K562 (cell line): ENCODE measurements around the gene TPD52L1. TPM values are rescaled to one million over a fixed set of nuclear protein-coding genes. Genes with fewer than 3 reads are reported as not detected.

Experiments
- ATAC-seq: fragments of 200-7000 bp; cut with Tn5 transposase; 3 replicates; pipeline ENCODE4 v1.9.1; 2020; ENCODE audit warnings: moderate library complexity
- BruUV-seq: library from RNA; stranded (reverse); fragments of 400-500 nt; replicated peaks from 2 replicates; lab custom pipeline; 2021; lab: Mats Ljungman, UMichigan
- CTCF ChIA-PET: fragments of 300-600 bp; formaldehyde crosslinking; extraction: SDS; loops from one replicate; lab custom pipeline; 2021; ENCODE audit warnings: low intra/inter-chr PET ratio; lab: Yijun Ruan, JAX
- POLR2A ChIA-PET: fragments of 300-600, 350-650 bp; sonication (Branson Sonifier 250); formaldehyde crosslinking; extraction: SDS; loops from one replicate; lab custom pipeline; 2021; ENCODE audit warnings: antibody characterized with exemption, inconsistent platforms; lab: Yijun Ruan, JAX
- DNase-seq, 4 experiments: peaks; one replicate each; pipeline versions ENCODE4 v3.0.0 to v3.0.0-alpha.2; 2011 to 2018; ENCODE audit warnings: low spot score in 3 of 4, mixed read lengths in 3 of 4; ENCODE audit errors: extremely low read depth in 1 of 4
- FAIRE-seq: peaks from 2 replicates; lab custom pipeline; 2011; peaks lifted over from hg19 to GRCh38; lab: Jason Lieb, UNC
- H2AFZ ChIP-seq: 2 replicates; pipeline ENCODE4 v1.6.0; 2011; ENCODE audit warnings: low read depth, low read length, control low read depth, inconsistent platforms
- H3K27ac ChIP-seq: fragments of 200-600 bp; 3 replicates; pipeline ENCODE4 v1.8.0; 2011; ENCODE audit warnings: low read depth, mild to moderate bottlenecking, control low read depth, inconsistent platforms, low read length, moderate library complexity, mixed read lengths; ENCODE audit errors: extremely low read depth
- H3K27me3 ChIP-seq, 2 experiments: fragments of 300-600 bp in 1 of 2; 2 replicates in 1 of 2; 3 replicates in 1 of 2; pipeline versions ENCODE4 v1.6.0 to v1.8.0; 2011; ENCODE audit warnings: inconsistent platforms in 2 of 2, low read length in 2 of 2, mild to moderate bottlenecking in 1 of 2, mixed read lengths in 1 of 2, moderate library complexity in 1 of 2; ENCODE audit not compliant: control insufficient read depth in 2 of 2, insufficient read depth in 2 of 2
- H3K36me3 ChIP-seq: fragments of 300-600 bp; 3 replicates; pipeline ENCODE4 v1.8.0; 2011; ENCODE audit warnings: mild to moderate bottlenecking, low read length, inconsistent platforms; ENCODE audit not compliant: control insufficient read depth, insufficient read depth
- H3K4me1 ChIP-seq, 2 experiments: fragments of 200-600 bp in 1 of 2; replicated peaks in 1 of 2; 2 replicates in 1 of 2; 3 replicates in 1 of 2; pipeline versions ENCODE4 v1.5.1 to v1.8.0; 2011; ENCODE audit warnings: inconsistent platforms in 2 of 2, low read length in 2 of 2, mild to moderate bottlenecking in 1 of 2, mixed read lengths in 1 of 2, moderate library complexity in 1 of 2; ENCODE audit not compliant: control insufficient read depth in 2 of 2, insufficient read depth in 2 of 2
- H3K4me2 ChIP-seq: 2 replicates; pipeline ENCODE4 v1.6.1; 2011; ENCODE audit warnings: low read length, control low read depth, inconsistent platforms, mixed read lengths; ENCODE audit not compliant: insufficient read depth
- H3K4me3 ChIP-seq: fragments of 200-600 bp; sonication (generic), shearing (Covaris generic); 2 replicates; pipeline ENCODE4 v1.5.1; 2016; ENCODE audit warnings: control low read depth, inconsistent platforms
- H3K79me2 ChIP-seq: fragments of 200-600 bp; 3 replicates; pipeline ENCODE4 v1.8.0; 2011; ENCODE audit warnings: low read length, inconsistent platforms; ENCODE audit not compliant: control insufficient read depth, insufficient read depth
- H3K9ac ChIP-seq, 2 experiments: 2 replicates each; pipeline versions ENCODE4 v1.6.0 to v1.6.1; 2011; ENCODE audit warnings: low read depth in 2 of 2, low read length in 2 of 2, control low read depth in 1 of 2, inconsistent platforms in 1 of 2, mild to moderate bottlenecking in 1 of 2, mixed read lengths in 1 of 2; ENCODE audit not compliant: insufficient read depth in 1 of 2
- H3K9me1 ChIP-seq: one replicate; pipeline ENCODE4 v1.6.0; 2011; ENCODE audit warnings: inconsistent platforms, mild to moderate bottlenecking, low read length, moderate library complexity; ENCODE audit not compliant: control insufficient read depth, insufficient read depth
- H3K9me3 ChIP-seq: replicated peaks from 2 replicates; pipeline ENCODE4 v1.5.1; 2011; ENCODE audit warnings: low read depth, low read length, inconsistent platforms; ENCODE audit not compliant: control insufficient read depth, insufficient read depth
- H4K20me1 ChIP-seq: replicated peaks from 2 replicates; pipeline ENCODE4 v1.6.1; 2011; ENCODE audit warnings: low read length, inconsistent platforms, mixed read lengths; ENCODE audit not compliant: control insufficient read depth, insufficient read depth
- ARID2 ChIP-seq: fragments of 450-650 bp; IDR thresholded peaks from 2 replicates; pipeline ENCODE4 v1.6.1; 2017; ENCODE audit warnings: antibody characterized with exemption, mild to moderate bottlenecking
- CBX3 ChIP-seq, 2 experiments: IDR thresholded peaks; 1 replicate in 1 of 2; 2 replicates in 1 of 2; pipeline ENCODE4 v1.6.1; 2012; ENCODE audit warnings: inconsistent platforms in 2 of 2, low read length in 2 of 2, borderline replicate concordance in 1 of 2, control low read depth in 1 of 2
- CEBPG ChIP-seq, 3 experiments: fragments of 200-800 bp in 1 of 3; sonication (Bioruptor generic) in 1 of 3; sonication (generic) in 1 of 3; formaldehyde crosslinking in 1 of 3; IDR thresholded peaks in 2 of 3; conservative IDR thresholded peaks in 1 of 3; 2 replicates each; pipeline versions ENCODE4 v1.6.1 to v1.8.0; 2016 to 2022; ENCODE audit warnings: missing compliant biosample characterization in 2 of 3, missing genetic modification characterization in 2 of 3, mild to moderate bottlenecking in 1 of 3, missing genetic modification reagents in 1 of 3
- EP300 ChIP-seq: IDR thresholded peaks from 2 replicates; pipeline ENCODE4 v1.6.1; 2012; ENCODE audit warnings: low read length, improper control_type of control experiment
- HEY1 ChIP-seq: fragments of 250-450 bp; sonication (Bioruptor Pico); IDR thresholded peaks from 2 replicates; pipeline ENCODE4 v1.5.0; 2020; ENCODE audit warnings: mild to moderate bottlenecking, moderate library complexity, borderline replicate concordance
- HOXB6 ChIP-seq: fragments of 250-450 bp; sonication (Bioruptor Pico); IDR thresholded peaks from 2 replicates; pipeline ENCODE4 v1.5.1; 2022; ENCODE audit warnings: mild to moderate bottlenecking, borderline replicate concordance
- MAFF ChIP-seq: IDR thresholded peaks from 2 replicates; pipeline ENCODE4 v1.6.1; 2012; ENCODE audit warnings: low read length, improper control_type of control experiment
- MCM3 ChIP-seq: fragments of 450-650 bp; IDR thresholded peaks from 2 replicates; pipeline ENCODE4 v1.6.1; 2016
- MEF2A ChIP-seq: IDR thresholded peaks from 2 replicates; pipeline ENCODE4 v1.6.1; 2011; ENCODE audit warnings: low read depth, mild to moderate bottlenecking, low read length, moderate library complexity; ENCODE audit not compliant: control insufficient read depth
- MIER1 ChIP-seq: fragments of 450-650 bp; IDR thresholded peaks from 2 replicates; pipeline ENCODE4 v1.6.1; 2016; ENCODE audit warnings: antibody characterized with exemption, mild to moderate bottlenecking, low read depth
- PCBP1 ChIP-seq: fragments of 200-400 bp; formaldehyde crosslinking; IDR thresholded peaks from 2 replicates; pipeline ENCODE4 v1.6.1; 2018; ENCODE audit warnings: mild to moderate bottlenecking, low read depth, low read length; ENCODE audit not compliant: poor library complexity, severe bottlenecking
- SIX5 ChIP-seq, 2 experiments: IDR thresholded peaks; 2 replicates each; pipeline ENCODE4 v1.6.1; 2011; ENCODE audit warnings: low read length in 2 of 2, borderline replicate concordance in 1 of 2, low read depth in 1 of 2, mild to moderate bottlenecking in 1 of 2, moderate library complexity in 1 of 2; ENCODE audit not compliant: insufficient read depth in 1 of 2
- SMARCB1 ChIP-seq: IDR thresholded peaks from 2 replicates; pipeline ENCODE4 v1.6.1; 2011; ENCODE audit warnings: improper control_type of control experiment, low read depth; ENCODE audit not compliant: insufficient read length
- TCF7 ChIP-seq: sonication (generic); IDR thresholded peaks from 2 replicates; pipeline ENCODE4 v1.6.1; 2016; ENCODE audit warnings: antibody characterized with exemption, borderline replicate concordance
- USF2 ChIP-seq: sonication (generic); formaldehyde crosslinking; IDR thresholded peaks from 2 replicates; pipeline ENCODE4 v1.5.0; 2020; ENCODE audit warnings: missing genetic modification reagents
- ZKSCAN1 ChIP-seq: fragments of 150-350 bp; IDR thresholded peaks from 2 replicates; pipeline ENCODE4 v1.6.1; 2016; ENCODE audit warnings: low read depth, low read length
- ZNF174 ChIP-seq: fragments of 250-450 bp; sonication (Bioruptor Pico); IDR thresholded peaks from 2 replicates; pipeline ENCODE4 v1.4.0; 2020; ENCODE audit warnings: mild to moderate bottlenecking
- ZNF282 ChIP-seq: sonication (generic); formaldehyde crosslinking; IDR thresholded peaks from 2 replicates; pipeline ENCODE4 v1.8.1; 2023; ENCODE audit warnings: missing genetic modification reagents
- ZNF316 ChIP-seq: fragments of 450-650 bp; IDR thresholded peaks from 2 replicates; pipeline ENCODE4 v1.6.1; 2016
- WGBS: fragments of 100-300 bp; shearing (Covaris generic); methylation state at CpG from one replicate; pipeline ENCODE4 v1.1.6; 2016; ENCODE audit warnings: low coverage, mixed read lengths; ENCODE audit not compliant: insufficient coverage; ENCODE audit errors: missing lambda C conversion rate; 5-methylcytosine and 5-hydroxymethylcytosine counted together
- in situ Hi-C: fragments of 300-500 bp; cut with MboI; formaldehyde crosslinking; loops from 4 replicates; pipeline ENCODE4 v1.15.0; 2018; ENCODE audit warnings: inconsistent platforms, mixed read lengths
- intact Hi-C: fragments of 100-400 bp; cut with micrococcal nuclease; formaldehyde crosslinking; loops from 2 replicates; pipeline ENCODE4 v1.14.2; 2022
- polyA plus RNA-seq, 8 experiments: library from polyadenylated mRNA; depleted of rRNA in 4 of 8; stranded (reverse) in 5 of 8; unstranded in 3 of 8; fragments of >200 nt; fragmentation: Nextera tagmentation in 2 of 8; fragmentation: Illumina TruSeq in 1 of 8; extraction: Ambion mirVana in 2 of 8; extraction: Trizol in 1 of 8; gene quantifications; 2 replicates each; pipeline versions ENCODE4 v1.2.1 to v1.2.3, GENCODE V29; 2011 to 2014; ENCODE audit warnings: inconsistent platforms in 1 of 8, missing spikeins in 1 of 8
- total RNA-seq, 7 experiments: library from RNA; depleted of rRNA in 6 of 7; stranded (reverse); fragments of >200 nt in 6 of 7; fragmentation: Illumina TruSeq in 2 of 7; extraction: Trizol in 2 of 7; gene quantifications; 2 replicates each; pipeline versions ENCODE4 v1.2.1 to v1.2.3, GENCODE V29; 2011 to 2021; ENCODE audit warnings: low replicate concordance in 1 of 7

TPD52L1 gene
- total and polyA plus RNA-seq, 9 of the 15 experiments (the other 6 are each of a cell fraction or from before 2014, with no cell fraction given), result 12.9 to 149 (median 75.7) TPM

DNA sequence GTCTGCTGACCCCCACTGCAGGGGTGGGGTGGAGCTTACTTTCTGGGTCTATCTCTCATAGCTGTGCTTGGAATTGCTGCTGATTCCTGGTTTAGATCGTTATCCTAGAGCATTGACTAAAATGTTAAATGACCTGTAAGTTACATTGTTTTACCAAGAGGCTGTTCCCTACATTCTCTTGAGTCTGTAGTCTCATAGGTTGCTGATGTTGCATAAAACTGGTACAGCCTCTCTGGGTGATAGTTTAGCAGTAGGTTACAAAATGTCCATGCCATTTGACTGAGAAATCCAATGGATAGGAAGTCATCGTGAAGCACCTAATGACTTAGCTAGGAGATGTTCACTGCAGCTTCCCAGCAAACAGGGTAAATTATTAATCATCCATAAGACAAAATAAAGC lies 62.4 kb downstream of the TPD52L1 start:
- Histone ChIP-seq H3K27me3 (no peaks in the 10 kb centered on the region), H3K4me2 (no peak overlapping the region), H3K9ac (no peak overlapping the region), H3K27ac (no peak overlapping the region), H3K4me3 (no peak overlapping the region), H2AFZ (no peak overlapping the region), H3K36me3 (no peaks in the 10 kb centered on the region; the same call in 2 of the 3 replicates), H3K79me2 (no peaks in the 10 kb centered on the region), H3K9me3 (no peaks in the 10 kb centered on the region), H3K9me1 (no peaks in the 10 kb centered on the region), H3K4me1 (no peaks in the 10 kb centered on the region), H4K20me1 (no peaks in the 10 kb centered on the region)
- no peak for ATAC-seq
- CTCF ChIA-PET, result no interaction called here
- POLR2A ChIA-PET, result interaction anchor here (1.0 to 2.0 kb wide), 3 partner anchors 13 to 26 kb away, joined by 3 to 12 read pairs (median 5); no protein-coding TSS in a partner anchor
- 61% methylated on average over 2 of the region's 2 CpGs for WGBS
- no peak for FAIRE-seq
- BruUV-seq, result no TSS peak
- intact Hi-C loops, result no loop called here
- no peak for DNase-seq
- in situ Hi-C loops, result no loop called here
- TF ChIP-seq HOXB6 (CRISPR knock-in tag), result no peak
- no peak for TF ChIP-seq EP300
- peak; percentile 74 for TF ChIP-seq ZNF316
- no peak for TF ChIP-seq HEY1
- TF ChIP-seq ARID2, result no peak
- TF ChIP-seq CEBPG (CRISPR knock-in tag; IDR thresholded peaks at IDR 0.05), result no peak
- TF ChIP-seq CEBPG (tag; conservative IDR thresholded peaks at IDR 0.05 in 1 of 2, IDR thresholded peaks at IDR 0.05 in 1 of 2), result no peak
- TF ChIP-seq TCF7, result no peak
- no peak for TF ChIP-seq MIER1
- no peak for TF ChIP-seq ZNF174
- TF ChIP-seq PCBP1, result no peak
- no peak for TF ChIP-seq MCM3
- no peak for TF ChIP-seq SMARCB1
- TF ChIP-seq MAFF, result peak; percentile 34
- TF ChIP-seq MEF2A, result no peak
- TF ChIP-seq SIX5 (IDR thresholded peaks at IDR 0.05; ENCODE audit: borderline replicate concordance in 1 of 2, insufficient read depth in 1 of 2, low read depth in 1 of 2, low read length in 2 of 2), result no peak
- TF ChIP-seq ZNF282 (CRISPR knock-in tag), result no peak
- no peak for TF ChIP-seq USF2 (CRISPR knock-in tag)
- TF ChIP-seq CBX3 (IDR thresholded peaks at IDR 0.05; ENCODE audit: borderline replicate concordance in 1 of 2, low read length in 2 of 2), result no peak
- no peak for TF ChIP-seq ZKSCAN1
